H9 (cell line): Measurements from ENCODE around the gene CRELD2. TPM values are rescaled to one million over a fixed set of nuclear protein-coding genes. Genes with fewer than 3 reads are reported as not detected.

Source experiments
- DNase-seq: peaks from one replicate; pipeline ENCODE4 v3.0.0-alpha.2; 2017
- H2AFZ ChIP-seq: one replicate; pipeline ENCODE4 v1.6.1; 2013; ENCODE audit warnings: mild to moderate bottlenecking, low read length, control low read depth, moderate library complexity
- H2AK5ac ChIP-seq: 2 replicates; pipeline ENCODE4 v1.6.1; 2013; ENCODE audit warnings: low read length, control low read depth, mixed read lengths; ENCODE audit not compliant: insufficient read length
- H2BK120ac ChIP-seq: one replicate; pipeline ENCODE4 v1.6.1; 2013; ENCODE audit warnings: low read depth, mild to moderate bottlenecking, low read length, control low read depth, inconsistent platforms; ENCODE audit not compliant: poor library complexity, severe bottlenecking
- H2BK12ac ChIP-seq: 2 replicates; pipeline ENCODE4 v1.6.1; 2013; ENCODE audit warnings: low read length, control low read depth, mixed read lengths, low read depth; ENCODE audit not compliant: insufficient read length
- H2BK15ac ChIP-seq: 2 replicates; pipeline ENCODE4 v1.6.1; 2013; ENCODE audit warnings: low read depth, low read length, control low read depth
- H2BK20ac ChIP-seq: one replicate; pipeline ENCODE4 v1.6.1; 2013; ENCODE audit warnings: low read depth, mild to moderate bottlenecking, low read length, control low read depth, inconsistent platforms; ENCODE audit not compliant: poor library complexity, severe bottlenecking
- H2BK5ac ChIP-seq: 2 replicates; pipeline ENCODE4 v1.6.1; 2013; ENCODE audit warnings: low read length, control low read depth, mixed read lengths; ENCODE audit not compliant: insufficient read length
- H3K14ac ChIP-seq: 2 replicates; pipeline ENCODE4 v1.6.1; 2013; ENCODE audit warnings: low read length, control low read depth; ENCODE audit not compliant: insufficient read depth
- H3K18ac ChIP-seq: 2 replicates; pipeline ENCODE4 v1.6.1; 2013; ENCODE audit warnings: low read depth, mild to moderate bottlenecking, mixed read lengths, low read length, control low read depth; ENCODE audit not compliant: insufficient read length
- H3K23ac ChIP-seq: 2 replicates; pipeline ENCODE4 v1.6.1; 2013; ENCODE audit warnings: low read length, control low read depth, mixed read lengths, low read depth; ENCODE audit not compliant: insufficient read length
- H3K23me2 ChIP-seq: 2 replicates; pipeline ENCODE4 v1.6.1; 2013; ENCODE audit warnings: low read depth, mild to moderate bottlenecking, mixed read lengths, low read length, control low read depth; ENCODE audit not compliant: insufficient read length, poor library complexity, severe bottlenecking
- H3K27ac ChIP-seq: 2 replicates; pipeline ENCODE4 v1.5.1; 2013; ENCODE audit warnings: low read length, control low read depth, mixed read lengths, low read depth; ENCODE audit not compliant: insufficient read length
- H3K27me3 ChIP-seq: 2 replicates; pipeline ENCODE4 v1.6.1; 2013; ENCODE audit warnings: low read length, control low read depth, inconsistent platforms; ENCODE audit not compliant: insufficient read depth
- H3K4ac ChIP-seq: 2 replicates; pipeline ENCODE4 v1.6.1; 2013; ENCODE audit warnings: low read depth, mild to moderate bottlenecking, control low read depth, inconsistent platforms, low read length, moderate library complexity
- H3K4me1 ChIP-seq: 2 replicates; pipeline ENCODE4 v1.6.1; 2013; ENCODE audit warnings: low read length, control low read depth, inconsistent platforms; ENCODE audit not compliant: insufficient read depth
- H3K4me2 ChIP-seq: 2 replicates; pipeline ENCODE4 v1.6.1; 2013; ENCODE audit warnings: low read length, control low read depth, mixed read lengths; ENCODE audit not compliant: insufficient read length, insufficient read depth
- H3K56ac ChIP-seq: 2 replicates; pipeline ENCODE4 v1.6.1; 2013; ENCODE audit warnings: low read depth, mild to moderate bottlenecking, mixed read lengths, low read length, control low read depth; ENCODE audit not compliant: insufficient read length
- H3K79me1 ChIP-seq: 2 replicates; pipeline ENCODE4 v1.6.1; 2013; ENCODE audit warnings: low read depth, mild to moderate bottlenecking, moderate library complexity, low read length, control low read depth, inconsistent platforms; ENCODE audit not compliant: insufficient read depth, poor library complexity, severe bottlenecking
- H3K79me2 ChIP-seq: 2 replicates; pipeline ENCODE4 v1.6.1; 2013; ENCODE audit warnings: low read length, control low read depth, inconsistent platforms; ENCODE audit not compliant: insufficient read depth
- H3K9ac ChIP-seq: 2 replicates; pipeline ENCODE4 v1.6.1; 2013; ENCODE audit warnings: low read length, control low read depth, mixed read lengths; ENCODE audit not compliant: insufficient read length; ENCODE audit errors: extremely low read depth
- H3K9me3 ChIP-seq: one replicate; pipeline ENCODE4 v1.6.1; 2013; ENCODE audit warnings: low read depth, low read length, inconsistent platforms; ENCODE audit not compliant: control insufficient read depth
- H3T11ph ChIP-seq: one replicate; pipeline ENCODE4 v1.6.1; 2013; ENCODE audit warnings: mild to moderate bottlenecking, low read length, control low read depth, inconsistent platforms
- H4K20me1 ChIP-seq: one replicate; pipeline ENCODE4 v1.6.1; 2013; ENCODE audit not compliant: control insufficient read depth, insufficient read length, insufficient read depth
- H4K5ac ChIP-seq: 2 replicates; pipeline ENCODE4 v1.6.1; 2013; ENCODE audit warnings: low read depth, mild to moderate bottlenecking, mixed read lengths, low read length, control low read depth; ENCODE audit not compliant: insufficient read length
- H4K8ac ChIP-seq: replicated peaks from 2 replicates; pipeline ENCODE4 v1.6.1; 2013; ENCODE audit warnings: low read length, control low read depth, mixed read lengths, low read depth; ENCODE audit not compliant: insufficient read length
- H4K91ac ChIP-seq: 2 replicates; pipeline ENCODE4 v1.6.1; 2013; ENCODE audit warnings: low read depth, mild to moderate bottlenecking, moderate library complexity, mixed read lengths, low read length, control low read depth; ENCODE audit not compliant: insufficient read length
- H3K27ac Mint-ChIP-seq, 3 experiments: 2 replicates in 2 of 3; 3 replicates in 1 of 3; pipeline ENCODE4 v1.8.0; 2020 to 2021; ENCODE audit warnings: mixed read lengths in 3 of 3, mild to moderate bottlenecking in 1 of 3, moderate library complexity in 1 of 3
- H3K27me3 Mint-ChIP-seq: 2 replicates; pipeline ENCODE4 v1.8.0; 2021; ENCODE audit warnings: low read depth, mild to moderate bottlenecking, moderate library complexity, mixed read lengths
- H3K36me3 Mint-ChIP-seq, 3 experiments: 2 replicates in 2 of 3; 3 replicates in 1 of 3; pipeline ENCODE4 v1.8.0; 2020 to 2021; ENCODE audit warnings: low read depth in 3 of 3, mixed read lengths in 3 of 3; ENCODE audit not compliant: insufficient read depth in 1 of 3
- H3K4me1 Mint-ChIP-seq, 2 experiments: 2 replicates each; pipeline ENCODE4 v1.8.0; 2020; ENCODE audit warnings: mixed read lengths in 2 of 2
- H3K4me3 Mint-ChIP-seq, 2 experiments: 2 replicates in 1 of 2; 3 replicates in 1 of 2; pipeline ENCODE4 v1.8.0; 2020 to 2021; ENCODE audit warnings: mild to moderate bottlenecking in 2 of 2, mixed read lengths in 2 of 2, moderate library complexity in 1 of 2
- H3K9me3 Mint-ChIP-seq, 2 experiments: 2 replicates in 1 of 2; 3 replicates in 1 of 2; pipeline ENCODE4 v1.8.0; 2020; ENCODE audit warnings: mild to moderate bottlenecking in 2 of 2, mixed read lengths in 2 of 2, moderate library complexity in 1 of 2
- CTCF ChIP-seq: fragments of 200-600 bp; sonication (generic); conservative IDR thresholded peaks from 3 replicates; pipeline ENCODE4 v1.8.0; 2021; ENCODE audit warnings: antibody characterized with exemption, mild to moderate bottlenecking
- WGBS: extraction: QIAGEN DNeasy Blood & Tissue Kit; methylation state at CpG from one replicate; pipeline ENCODE4 v1.1.7; 2013; ENCODE audit warnings: missing lambda C conversion rate, low lambda C conversion rate, mixed read lengths; ENCODE audit not compliant: insufficient read length; ENCODE audit errors: extremely low coverage; 5-methylcytosine and 5-hydroxymethylcytosine counted together
- total RNA-seq: library from RNA; stranded (reverse); gene quantifications from 2 replicates; pipeline ENCODE4 v1.2.1, GENCODE V29; 2021

Gene CRELD2
- total RNA-seq, 1 experiment from 2014 or later: 34.7 TPM

- H3K4me2 ChIP-seq: no peak overlapping the region
Observed at GRCh38 chr22:49869086-49869830, 49.2 kb upstream of the CRELD2 start.

More at GRCh38 chr22:49869086-49869830, 49.2 kb upstream of the CRELD2 start:
- Histone ChIP-seq H2BK120ac (no peak overlapping the region), H3K18ac (no peak overlapping the region), H2AFZ (no peak overlapping the region), H2BK5ac (no peak overlapping the region), H2BK15ac (no peak overlapping the region), H3T11ph (no peak overlapping the region), H3K9ac (no peak overlapping the region), H3K4me1 (no peaks in the 10 kb centered on the region), H3K27ac (no peak overlapping the region), H4K20me1 (no peaks in the 10 kb centered on the region), H3K27me3 (no peaks in the 10 kb centered on the region), H3K4ac (no peak overlapping the region), H3K23ac (no peak overlapping the region), H3K79me2 (peaks cover 26% of the 10 kb centered on the region; the same call in 1 of the 2 replicates), H4K91ac (no peak overlapping the region), H2AK5ac (no peak overlapping the region), H4K5ac (no peak overlapping the region), H3K14ac (no peak overlapping the region), H3K23me2 (no peaks in the 10 kb centered on the region), H3K9me3 (peaks cover 4% of the 10 kb centered on the region), H3K56ac (no peak overlapping the region), H2BK20ac (no peak overlapping the region), H2BK12ac (no peak overlapping the region), H3K79me1 (peaks cover 21% of the 10 kb centered on the region), H4K8ac (no peak overlapping the region)
- H3K27me3 Mint-ChIP-seq: no peaks in the 10 kb centered on the region
- peaks cover 9 to 13% of the 10 kb centered on the region in 2 experiments for H3K4me1 Mint-ChIP-seq
- peaks cover 45 to 51% of the 10 kb centered on the region in 2 experiments for H3K9me3 Mint-ChIP-seq
- no CpG with 5 or more reads among the region's 17 CpGs for WGBS
- DNase-seq: no peak
- peaks cover 51 to 60% (median 54%) of the 10 kb centered on the region in 3 experiments for H3K36me3 Mint-ChIP-seq
- H3K4me3 Mint-ChIP-seq: no peak overlapping the region
- H3K27ac Mint-ChIP-seq: no peak overlapping the region; a peak in 1 of 7 replicates
- no peak for TF ChIP-seq CTCF
